Natural killer cell (primary cell): Measurements from ENCODE around the gene PFAS. TPM values are rescaled to one million over a fixed set of nuclear protein-coding genes. Genes with fewer than 3 reads are reported as not detected.

Experiments
- ATAC-seq, 3 donors: fragments of 150-1000 bp in 2 of 3; fragments of 200-7000 bp in 1 of 3; cut with Tn5 transposase; 1 replicate in 1 of 3; 2 replicates in 2 of 3; pipeline ENCODE4 v1.10.0; 2021; ENCODE audit warnings: mild to moderate bottlenecking in 2 of 3, moderate library complexity in 2 of 3
- DNase-seq, 2 donors: peaks; one replicate each; pipeline versions ENCODE4 v3.0.0 to v3.0.0-alpha.2; 2013 to 2021; ENCODE audit warnings: mixed read lengths in 1 of 2
- H3K27ac ChIP-seq: one replicate; pipeline ENCODE4 v1.5.1; 2013; ENCODE audit warnings: mild to moderate bottlenecking, low read length
- H3K27me3 ChIP-seq: one replicate; pipeline ENCODE4 v1.6.1; 2013; ENCODE audit warnings: low read length; ENCODE audit not compliant: control insufficient read depth, insufficient read depth
- H3K36me3 ChIP-seq: one replicate; pipeline ENCODE4 v1.6.1; 2013; ENCODE audit warnings: low read length; ENCODE audit not compliant: control insufficient read depth, insufficient read depth
- H3K4me1 ChIP-seq: one replicate; pipeline ENCODE4 v1.6.1; 2013; ENCODE audit warnings: low read length; ENCODE audit not compliant: control insufficient read depth, insufficient read depth
- H3K4me3 ChIP-seq: one replicate; pipeline ENCODE4 v1.5.1; 2013; ENCODE audit warnings: low read length
- H3K9me3 ChIP-seq: one replicate; pipeline ENCODE4 v1.6.1; 2013; ENCODE audit warnings: low read length; ENCODE audit not compliant: control insufficient read depth, insufficient read depth
- H3K27ac Mint-ChIP-seq, 2 donors: one replicate each; pipeline ENCODE4 v1.8.0; 2022; ENCODE audit warnings: mild to moderate bottlenecking in 2 of 2, mixed read lengths in 2 of 2, moderate library complexity in 1 of 2
- H3K27me3 Mint-ChIP-seq, 2 donors: one replicate each; pipeline ENCODE4 v1.8.0; 2022; ENCODE audit warnings: low read depth in 2 of 2, mixed read lengths in 2 of 2
- H3K36me3 Mint-ChIP-seq: one replicate; pipeline ENCODE4 v1.8.0; 2022; ENCODE audit warnings: mixed read lengths
- H3K4me1 Mint-ChIP-seq, 2 donors: one replicate each; pipeline ENCODE4 v1.8.0; 2022; ENCODE audit warnings: mixed read lengths in 2 of 2
- H3K4me3 Mint-ChIP-seq: one replicate; pipeline ENCODE4 v1.8.0; 2022; ENCODE audit warnings: mild to moderate bottlenecking, moderate library complexity, mixed read lengths
- H3K9me3 Mint-ChIP-seq, 2 donors: one replicate each; pipeline ENCODE4 v1.8.0; 2022; ENCODE audit warnings: mixed read lengths in 2 of 2
- CTCF ChIP-seq: fragments of 200-600 bp; IDR thresholded peaks from one replicate; pipeline ENCODE4 v1.8.0; 2022; ENCODE audit warnings: antibody characterized with exemption
- WGBS: methylation state at CpG from one replicate; pipeline ENCODE4 v1.1.7; 2013; ENCODE audit warnings: missing lambda C conversion rate; ENCODE audit not compliant: insufficient coverage; 5-methylcytosine and 5-hydroxymethylcytosine counted together
- intact Hi-C: fragments of 100-400 bp; cut with micrococcal nuclease; formaldehyde crosslinking; loops from one replicate; pipeline ENCODE4 v1.14.2; 2022
- total RNA-seq, 4 donors: library from RNA; stranded (reverse); fragments of 120-200 nt in 1 of 4; gene quantifications; one replicate each; pipeline versions ENCODE4 v1.2.3 to v1.2.4, GENCODE V29; 2013 to 2022

PFAS gene
- total RNA-seq, 3 donors from 2014 or later (not counting 1 experiment from before 2014, with no cell fraction given) = 23.6 to 30.0 (median 24.0) TPM

GRCh38 chr17:8264320-8264719 lies 15.2 kb downstream of the PFAS start:
- 96% methylated on average over 9 of the region's 10 CpGs for WGBS
- peaks cover 42% of the 10 kb centered on the region for H3K36me3 ChIP-seq
- no peaks in the 10 kb centered on the region for H3K27me3 Mint-ChIP-seq
- TF ChIP-seq CTCF = no peak
- H3K4me3 ChIP-seq = no peak overlapping the region
- H3K4me3 Mint-ChIP-seq = no peak overlapping the region
- H3K27ac ChIP-seq = no peak overlapping the region
- no peaks in the 10 kb centered on the region for H3K36me3 Mint-ChIP-seq
- intact Hi-C loops = no loop called here
- no peak for DNase-seq
- no peaks in the 10 kb centered on the region for H3K4me1 ChIP-seq
- H3K27me3 ChIP-seq = no peaks in the 10 kb centered on the region
- H3K9me3 ChIP-seq = no peaks in the 10 kb centered on the region
- H3K9me3 Mint-ChIP-seq = no peaks in the 10 kb centered on the region
- H3K27ac Mint-ChIP-seq = no peak overlapping the region
- no peak for ATAC-seq
- no peaks in the 10 kb centered on the region for H3K4me1 Mint-ChIP-seq

GRCh38 chr17:8264836-8265542 lies 15.9 kb downstream of the PFAS start:
- peaks cover 44% of the 10 kb centered on the region for H3K36me3 ChIP-seq
- no peak for TF ChIP-seq CTCF

DNA sequence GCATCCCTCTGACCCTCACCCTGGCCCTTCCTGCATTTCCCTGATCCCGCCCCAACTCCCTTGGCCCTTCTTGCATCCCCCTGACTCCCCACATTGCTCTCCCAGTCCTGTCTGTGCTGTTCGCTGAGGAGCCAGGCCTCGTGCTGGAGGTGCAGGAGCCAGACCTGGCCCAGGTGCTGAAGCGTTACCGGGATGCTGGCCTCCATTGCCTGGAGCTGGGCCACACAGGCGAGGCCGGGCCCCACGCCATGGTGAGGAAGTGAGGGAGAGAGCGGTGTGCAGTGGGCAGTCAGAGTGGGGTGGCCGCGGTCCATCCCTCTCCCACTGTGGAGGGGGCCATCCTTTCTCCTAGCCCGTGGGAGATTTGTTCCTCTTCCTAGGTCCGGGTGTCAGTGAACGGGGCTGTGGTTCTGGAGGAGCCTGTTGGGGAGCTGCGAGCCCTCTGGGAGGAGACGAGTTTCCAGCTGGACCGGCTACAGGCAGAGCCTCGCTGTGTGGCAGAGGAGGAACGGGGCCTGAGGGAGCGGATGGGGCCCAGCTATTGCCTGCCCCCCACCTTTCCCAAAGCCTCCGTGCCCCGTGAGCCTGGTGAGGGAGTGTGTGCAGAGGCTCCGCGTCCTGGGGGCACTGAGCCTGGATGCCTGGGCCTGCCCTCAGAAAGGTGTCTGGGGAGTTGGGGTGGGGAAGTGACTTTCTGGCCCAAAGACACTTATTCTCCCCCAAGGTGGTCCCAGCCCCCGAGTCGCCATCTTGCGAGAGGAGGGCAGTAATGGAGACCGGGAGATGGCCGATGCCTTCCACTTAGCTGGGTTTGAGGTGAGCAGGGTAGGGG lies 17.8 kb downstream of the PFAS start:
- no peak overlapping the region for H3K27ac Mint-ChIP-seq
- H3K4me3 ChIP-seq = no peak overlapping the region
- H3K27me3 Mint-ChIP-seq = no peaks in the 10 kb centered on the region
- 99% methylated on average over 22 of the region's 29 CpGs for WGBS
- no peak overlapping the region for H3K4me3 Mint-ChIP-seq
- no peaks in the 10 kb centered on the region for H3K27me3 ChIP-seq
- peaks cover 38% of the 10 kb centered on the region for H3K36me3 ChIP-seq
- H3K9me3 Mint-ChIP-seq = no peaks in the 10 kb centered on the region
- no peaks in the 10 kb centered on the region for H3K4me1 ChIP-seq
- no peak for DNase-seq
- no peaks in the 10 kb centered on the region for H3K4me1 Mint-ChIP-seq
- TF ChIP-seq CTCF = no peak
- intact Hi-C loops = no loop called here
- H3K27ac ChIP-seq = no peak overlapping the region
- no peak for ATAC-seq
- no peaks in the 10 kb centered on the region for H3K9me3 ChIP-seq
- H3K36me3 Mint-ChIP-seq = no peaks in the 10 kb centered on the region

More at GRCh38 chr17:8264836-8265542, 15.9 kb downstream of the PFAS start:
- ATAC-seq (no peak), DNase-seq (no peak)
- Mint-ChIP-seq H3K27me3 (no peaks in the 10 kb centered on the region), H3K36me3 (no peaks in the 10 kb centered on the region), H3K4me1 (no peaks in the 10 kb centered on the region), H3K27ac (no peak overlapping the region), H3K9me3 (no peaks in the 10 kb centered on the region), H3K4me3 (no peak overlapping the region)
- no peak overlapping the region for H3K4me3 ChIP-seq
- H3K4me1 ChIP-seq = no peaks in the 10 kb centered on the region
- no peaks in the 10 kb centered on the region for H3K27me3 ChIP-seq
- no peaks in the 10 kb centered on the region for H3K9me3 ChIP-seq
- WGBS = 95% methylated on average over 18 of the region's 18 CpGs
- H3K27ac ChIP-seq = no peak overlapping the region
- intact Hi-C loops = no loop called here
